Activated T-helper 2 cell treated with anti-CD3 and anti-CD28 coated beads, Interferon-gamma antibody, Interleukin-2, Interleukin-4, amounts not matched to agents 10 μg/mL and 5 μg/mL and 100 μg/mL, durations not matched to agents 14 hours and 24 hours and 36 hours (primary cell): Measurements from ENCODE around the gene CIB1. TPM values are rescaled to one million over a fixed set of nuclear protein-coding genes. Genes with fewer than 3 reads are reported as not detected.
"Not testable (repeated sequence)": the region's sequence is repeated elsewhere in the genome, so short reads cannot be mapped to it uniquely, and the experiment has no call there.

Experiments used
- DNase-seq: peaks from one replicate; pipeline ENCODE4 v3.0.0; 2021; ENCODE audit warnings: low spot score
- H3K27ac Mint-ChIP-seq: one replicate; pipeline ENCODE4 v1.8.0; 2021; ENCODE audit warnings: mixed read lengths
- H3K27me3 Mint-ChIP-seq: one replicate; pipeline ENCODE4 v1.8.0; 2021; ENCODE audit warnings: low read depth, mixed read lengths
- H3K36me3 Mint-ChIP-seq: one replicate; pipeline ENCODE4 v1.8.0; 2021; ENCODE audit warnings: low read depth, mixed read lengths
- H3K4me1 Mint-ChIP-seq: one replicate; pipeline ENCODE4 v1.8.0; 2021; ENCODE audit warnings: low read depth, mixed read lengths
- H3K4me3 Mint-ChIP-seq: one replicate; pipeline ENCODE4 v1.8.0; 2021; ENCODE audit warnings: low read depth, mild to moderate bottlenecking, moderate library complexity, mixed read lengths
- H3K9me3 Mint-ChIP-seq: one replicate; pipeline ENCODE4 v1.8.0; 2021; ENCODE audit warnings: mixed read lengths
- intact Hi-C: fragments of 100-400 bp; cut with micrococcal nuclease; formaldehyde crosslinking; loops from one replicate; pipeline ENCODE4 v1.15.1; 2023
- total RNA-seq: library from RNA; stranded (reverse); gene quantifications from 2 replicates; pipeline ENCODE4 v1.2.3, GENCODE V29; 2022

CIB1 gene
- total RNA-seq: 159 and 162 TPM in 2 replicates

DNA sequence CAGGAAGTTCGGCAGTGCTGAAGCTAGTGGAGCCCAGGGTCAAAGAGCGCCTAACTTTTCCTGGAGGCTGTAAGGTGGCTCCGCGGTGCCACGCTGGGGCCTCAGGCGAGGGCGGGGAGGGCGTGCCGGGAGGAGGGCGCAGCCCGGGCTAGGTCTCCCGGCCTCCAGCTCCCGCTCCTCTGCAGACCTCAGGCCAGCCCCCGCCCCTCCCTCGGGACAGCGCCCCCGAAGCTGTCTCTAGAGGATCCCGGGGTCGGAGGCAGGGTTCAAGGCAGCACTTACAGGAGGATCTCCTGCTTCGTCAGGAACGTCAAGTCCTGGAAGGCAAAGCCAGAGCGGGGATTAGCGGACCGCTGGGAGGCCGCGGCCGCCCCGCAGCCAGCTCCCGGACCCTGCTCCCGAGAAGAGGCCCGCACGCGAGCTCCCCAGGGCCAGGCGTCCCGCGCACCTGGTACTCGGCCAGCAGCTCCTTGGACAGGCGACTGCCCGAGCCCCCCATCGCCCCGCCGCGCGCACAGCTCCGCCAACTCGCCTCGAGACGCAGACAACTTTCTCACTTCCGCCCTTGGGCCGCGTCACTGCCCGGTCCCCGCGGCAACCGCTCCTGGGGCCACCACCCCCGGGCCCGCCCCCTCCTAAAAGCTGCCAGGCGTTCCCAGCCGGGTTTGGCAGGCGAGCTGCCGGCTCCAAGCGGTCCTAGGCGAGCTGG lies at the start of gene CIB1:
Gene CIB1, minus strand, starts transcription at position 555 of the 709 bp plus-strand sequence. Its CDS starts 56 bp downstream, at position 499.
- peak within 1 kb of the TSS; percentile 86 for H3K27ac Mint-ChIP-seq
- H3K4me1 Mint-ChIP-seq: peaks cover 35% of the 10 kb centered on the region
- intact Hi-C loops: loop anchor here (1.0 to 10.0 kb wide), 6 partner anchors 32 to 701 kb away; partner anchors contain the start of genes HDDC3, NGRN, SEMA4B and UNC45A
- H3K4me3 Mint-ChIP-seq: peak within 1 kb of the TSS; percentile 92
- peaks cover 57% of the 10 kb centered on the region for H3K36me3 Mint-ChIP-seq
- DNase-seq: peak; percentile 97
- no peaks in the 10 kb centered on the region for H3K9me3 Mint-ChIP-seq
- no peaks in the 10 kb centered on the region for H3K27me3 Mint-ChIP-seq

DNA sequence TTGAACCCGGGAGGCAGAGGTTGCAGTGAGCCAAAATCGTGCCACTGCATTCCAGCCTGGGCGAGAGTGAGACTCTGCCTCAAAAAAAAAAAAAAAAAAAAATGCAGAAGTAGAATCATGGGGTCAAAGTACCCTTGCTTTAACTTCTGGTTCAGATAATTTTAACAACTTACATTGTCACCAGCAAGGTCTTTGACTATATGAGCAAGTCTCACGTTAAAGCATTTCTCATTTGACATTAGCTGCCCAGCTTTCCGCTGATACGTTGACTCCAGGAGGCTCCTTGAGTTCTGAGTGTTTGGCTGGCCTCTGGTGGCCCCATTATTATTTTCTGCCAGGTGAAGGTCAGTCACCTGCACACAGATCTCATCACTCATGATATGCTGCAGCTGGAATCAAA lies 47.9 kb upstream of the CIB1 start:
- H3K36me3 Mint-ChIP-seq, intact Hi-C loops, H3K27ac Mint-ChIP-seq, H3K4me1 Mint-ChIP-seq, DNase-seq, H3K4me3 Mint-ChIP-seq, H3K9me3 Mint-ChIP-seq, H3K27me3 Mint-ChIP-seq: not testable (repeated sequence)

DNA sequence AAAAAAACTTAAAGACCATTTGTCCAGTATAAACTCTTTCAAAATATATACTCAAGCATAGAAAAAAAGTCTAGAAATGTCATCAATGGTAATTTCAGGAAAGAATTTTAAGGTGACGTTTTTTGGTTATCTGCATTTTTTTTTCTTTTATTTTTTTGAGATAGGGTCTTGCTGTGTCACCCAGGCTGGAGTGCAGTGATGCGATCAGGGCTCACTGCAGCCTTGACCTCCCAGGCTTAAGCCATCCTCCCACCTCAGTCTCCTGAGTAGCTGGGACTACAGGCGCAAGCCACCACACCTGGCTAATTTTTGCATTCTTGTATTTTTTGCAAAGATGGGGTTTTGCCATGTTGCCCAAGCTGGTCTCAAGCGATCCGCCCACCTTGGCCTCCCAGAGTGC lies 47.0 kb upstream of the CIB1 start:
- H3K9me3 Mint-ChIP-seq, H3K4me1 Mint-ChIP-seq, H3K36me3 Mint-ChIP-seq, H3K27ac Mint-ChIP-seq, DNase-seq, intact Hi-C loops, H3K4me3 Mint-ChIP-seq, H3K27me3 Mint-ChIP-seq: not testable (repeated sequence)

DNA sequence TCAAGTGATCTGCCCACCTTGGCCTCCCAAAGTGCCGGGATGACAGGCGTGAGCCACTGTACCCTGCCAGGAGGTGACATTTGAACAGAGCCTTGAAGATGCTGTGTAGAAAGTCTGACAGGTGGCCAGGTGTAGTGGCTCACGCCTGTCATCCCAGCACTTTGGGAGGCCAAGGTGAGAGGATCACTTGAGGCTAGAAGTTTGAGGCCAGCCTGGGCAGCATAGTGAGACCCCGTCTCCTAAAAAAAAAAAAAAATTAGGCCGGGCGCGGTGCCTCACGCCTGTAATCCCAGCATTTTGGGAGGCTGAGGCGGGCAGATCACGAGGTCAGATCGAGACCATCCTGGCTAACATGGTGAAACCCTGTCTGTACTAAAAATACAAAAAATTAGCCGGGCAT lies 44.7 kb upstream of the CIB1 start:
- H3K27ac Mint-ChIP-seq, DNase-seq, H3K27me3 Mint-ChIP-seq, intact Hi-C loops, H3K4me3 Mint-ChIP-seq, H3K4me1 Mint-ChIP-seq, H3K9me3 Mint-ChIP-seq: not testable (repeated sequence)
- H3K36me3 Mint-ChIP-seq: peaks cover 13% of the 10 kb centered on the region

DNA sequence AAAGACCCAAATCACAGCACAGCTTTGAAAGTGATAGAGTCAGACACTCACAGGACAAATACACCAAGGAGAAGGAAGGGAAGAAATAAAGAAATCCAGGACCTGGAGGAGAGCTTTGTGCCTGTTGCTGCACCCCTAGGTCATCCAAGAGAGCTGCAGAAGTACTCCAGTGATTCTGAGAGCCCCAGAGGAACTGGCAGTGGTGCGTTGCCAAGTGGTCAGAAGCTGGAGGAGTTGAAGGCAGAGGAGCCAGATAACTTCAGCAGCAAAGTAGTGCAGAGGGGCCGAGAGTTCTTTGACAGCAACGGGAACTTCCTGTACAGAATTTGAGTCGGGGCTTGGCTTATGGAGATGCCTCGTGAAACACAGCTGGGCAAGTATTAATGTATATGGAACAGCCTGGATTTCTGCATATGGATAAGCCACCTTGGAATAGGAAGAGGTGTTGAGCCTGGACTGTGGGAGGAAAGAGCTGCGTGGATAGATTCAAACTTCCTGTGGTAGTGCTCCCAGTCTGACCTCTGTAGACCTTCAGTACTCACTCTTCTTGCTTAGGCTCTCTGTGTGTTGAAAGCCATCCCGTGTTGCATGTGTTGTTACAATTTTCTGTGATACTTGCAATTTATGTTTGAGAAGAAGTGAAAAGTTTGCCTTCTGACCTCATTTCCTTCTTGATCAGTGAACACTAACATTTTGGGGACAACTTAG lies 37.9 kb upstream of the CIB1 start:
- peaks cover 39% of the 10 kb centered on the region for H3K4me1 Mint-ChIP-seq
- no peaks in the 10 kb centered on the region for H3K9me3 Mint-ChIP-seq
- no peak overlapping the region for H3K27ac Mint-ChIP-seq
- no peak overlapping the region for H3K4me3 Mint-ChIP-seq
- H3K36me3 Mint-ChIP-seq: peaks cover 69% of the 10 kb centered on the region
- intact Hi-C loops: no loop called here
- no peaks in the 10 kb centered on the region for H3K27me3 Mint-ChIP-seq
- no peak for DNase-seq

DNA sequence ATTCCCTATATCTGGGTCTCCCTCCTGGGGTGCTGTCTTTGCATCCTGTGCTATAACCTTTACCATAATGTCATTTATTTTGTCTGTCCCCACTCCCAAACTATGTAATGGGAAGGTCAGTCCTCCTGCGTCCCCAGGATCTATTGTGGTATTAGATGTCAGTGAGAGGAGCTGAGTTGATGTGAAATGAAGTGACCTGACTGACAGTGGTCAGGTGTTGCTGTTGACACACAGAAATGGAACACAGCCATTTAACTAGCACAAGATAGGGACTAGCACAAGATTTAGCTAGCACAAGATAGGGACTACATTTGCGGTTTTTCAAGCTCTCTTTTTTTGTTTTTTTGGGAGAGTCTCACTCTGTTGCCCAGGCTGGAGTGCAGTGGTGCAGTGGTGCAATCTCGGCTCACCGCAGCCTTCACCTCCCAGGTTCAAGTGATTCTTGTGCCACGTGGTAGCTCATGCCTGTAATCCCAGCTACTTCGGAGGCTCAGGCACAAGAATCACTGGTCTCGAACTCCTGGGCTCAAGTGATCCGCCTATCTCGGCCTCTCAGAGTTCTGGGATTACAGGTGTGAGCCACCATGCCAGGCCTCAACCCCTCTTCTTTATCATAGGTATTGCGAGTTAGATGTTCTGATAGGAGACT lies 36.9 kb upstream of the CIB1 start:
- no peak overlapping the region for H3K4me3 Mint-ChIP-seq
- H3K36me3 Mint-ChIP-seq: peaks cover 74% of the 10 kb centered on the region
- peak overlapping the region; percentile 3 for H3K27ac Mint-ChIP-seq
- DNase-seq: no peak
- intact Hi-C loops: no loop called here
- no peaks in the 10 kb centered on the region for H3K27me3 Mint-ChIP-seq
- H3K9me3 Mint-ChIP-seq: no peaks in the 10 kb centered on the region
- peaks cover 41% of the 10 kb centered on the region for H3K4me1 Mint-ChIP-seq

DNA sequence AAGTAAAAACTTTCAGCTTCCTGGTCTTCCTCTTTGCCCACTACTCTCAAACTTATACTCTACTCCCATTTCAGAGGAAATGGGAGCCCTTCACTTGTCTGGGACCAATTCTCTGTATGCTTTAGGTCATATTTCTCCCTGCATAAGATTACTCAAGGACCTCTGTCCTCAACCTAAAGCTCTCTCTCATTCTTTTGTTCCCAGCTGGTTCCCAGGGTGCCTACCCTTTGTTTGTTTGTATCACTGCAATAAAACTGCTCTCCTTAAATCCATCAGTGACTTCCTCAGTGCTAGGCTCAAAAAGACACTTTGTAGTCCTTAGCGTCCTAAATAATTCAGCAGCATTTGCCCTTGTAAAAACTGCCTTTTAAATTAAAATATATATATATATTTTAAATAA lies 34.7 kb upstream of the CIB1 start:
- intact Hi-C loops: no loop called here
- no peak for DNase-seq
- Mint-ChIP-seq H3K36me3 (peaks cover 67% of the 10 kb centered on the region), H3K4me1 (peaks cover 51% of the 10 kb centered on the region), H3K27me3 (no peaks in the 10 kb centered on the region), H3K9me3 (no peaks in the 10 kb centered on the region), H3K27ac (peak overlapping the region; percentile 5), H3K4me3 (peak overlapping the region; percentile 68)

DNA sequence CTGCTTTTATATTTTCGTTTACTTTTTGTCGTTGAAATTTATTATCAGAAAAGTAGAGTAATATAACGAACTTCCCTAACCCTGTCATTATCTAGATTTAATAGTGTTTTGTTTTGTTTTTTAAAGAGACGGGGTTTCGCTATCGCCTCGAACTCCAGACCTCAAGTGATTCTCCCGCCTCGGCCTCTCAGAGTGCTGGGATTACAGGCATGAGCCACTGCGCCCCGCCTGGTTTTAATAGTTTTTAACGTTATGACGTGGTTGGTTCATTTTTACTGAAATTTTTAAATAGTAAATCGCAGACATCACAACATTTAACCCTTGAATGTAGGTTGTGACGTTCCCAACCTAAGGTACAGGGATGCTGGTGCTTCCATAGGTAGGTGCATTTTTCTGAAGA lies 32.7 kb upstream of the CIB1 start:
- peak overlapping the region; percentile 97 for H3K4me3 Mint-ChIP-seq
- peaks cover 45% of the 10 kb centered on the region for H3K4me1 Mint-ChIP-seq
- no peak for DNase-seq
- H3K27me3 Mint-ChIP-seq: no peaks in the 10 kb centered on the region
- no peaks in the 10 kb centered on the region for H3K9me3 Mint-ChIP-seq
- H3K27ac Mint-ChIP-seq: peak overlapping the region; percentile 96
- intact Hi-C loops: no loop called here
- H3K36me3 Mint-ChIP-seq: peaks cover 48% of the 10 kb centered on the region

DNA sequence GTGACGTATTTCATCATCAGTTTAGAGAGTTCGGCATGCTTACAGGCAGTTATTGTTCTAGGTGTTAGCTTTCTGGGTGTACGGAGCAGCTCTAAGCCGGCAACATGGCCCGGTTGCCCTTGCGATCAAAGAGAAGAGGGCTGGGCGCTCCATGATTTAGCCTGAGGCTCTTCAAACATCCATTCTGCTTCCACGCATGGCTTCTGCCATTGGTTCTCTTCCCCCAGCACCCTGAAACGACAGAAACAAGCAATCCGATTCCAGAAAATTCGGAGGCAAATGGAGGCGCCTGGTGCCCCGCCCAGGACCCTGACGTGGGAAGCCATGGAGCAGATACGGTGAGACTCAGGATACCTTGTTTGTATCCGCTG lies 32.3 kb upstream of the CIB1 start:
- Mint-ChIP-seq H3K9me3 (no peaks in the 10 kb centered on the region), H3K36me3 (peaks cover 44% of the 10 kb centered on the region), H3K4me1 (peaks cover 41% of the 10 kb centered on the region), H3K27ac (peak overlapping the region; percentile 96), H3K27me3 (no peaks in the 10 kb centered on the region), H3K4me3 (peak overlapping the region; percentile 97)
- DNase-seq: peak; percentile 51
- intact Hi-C loops: no loop called here

DNA sequence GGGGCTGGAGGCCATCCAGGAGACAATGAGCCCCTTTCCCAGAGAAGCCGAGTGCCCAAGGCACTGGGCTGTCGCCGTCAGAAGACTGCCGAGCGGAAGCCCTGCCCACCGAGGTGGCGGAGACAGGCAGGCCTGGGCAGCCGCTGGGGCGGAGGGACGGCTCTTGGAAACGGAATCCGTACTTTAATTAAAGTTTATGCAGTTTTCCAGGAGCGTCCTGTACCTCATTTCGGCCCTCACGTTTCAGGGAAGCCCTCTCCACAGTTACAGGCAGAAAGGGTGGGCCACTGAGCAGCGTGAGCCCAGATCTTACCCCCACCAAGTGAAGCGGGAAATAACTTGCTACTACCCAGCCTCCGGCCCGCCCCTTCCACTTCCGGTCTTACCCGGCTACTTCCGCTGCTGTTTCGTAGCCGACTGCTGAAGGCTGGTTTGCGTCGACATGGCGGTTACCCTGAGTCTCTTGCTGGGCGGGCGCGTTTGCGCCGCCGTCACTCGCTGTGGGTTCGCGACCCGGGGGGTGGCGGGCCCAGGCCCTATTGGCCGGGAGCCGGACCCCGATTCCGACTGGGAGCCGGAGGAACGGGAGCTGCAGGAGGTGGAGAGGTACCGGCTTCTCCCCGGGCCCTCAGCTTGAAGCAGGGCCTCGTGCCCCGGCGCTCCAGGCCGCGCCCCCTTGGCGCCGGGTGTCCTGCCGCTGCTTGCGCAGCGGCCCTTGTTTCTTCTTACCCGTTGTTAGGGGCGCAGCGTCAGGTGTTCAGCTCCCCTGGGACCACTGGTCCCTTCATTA lies 31.7 kb upstream of the CIB1 start, which contains the start of gene NGRN:
Gene NGRN, plus strand, starts transcription at position 402 of the 790 bp plus-strand sequence. Its CDS starts 41 bp downstream, at position 443.
- no peaks in the 10 kb centered on the region for H3K27me3 Mint-ChIP-seq
- peak within 1 kb of the TSS; percentile 97 for H3K4me3 Mint-ChIP-seq
- no peaks in the 10 kb centered on the region for H3K9me3 Mint-ChIP-seq
- H3K36me3 Mint-ChIP-seq: peaks cover 40% of the 10 kb centered on the region
- intact Hi-C loops: loop anchor here (1.0 kb wide), 2 partner anchors 16 to 31 kb away; partner anchors contain the start of genes GDPGP1 and TTLL13
- H3K27ac Mint-ChIP-seq: peak within 1 kb of the TSS; percentile 96
- peaks cover 36% of the 10 kb centered on the region for H3K4me1 Mint-ChIP-seq
- peak; percentile 91 for DNase-seq

DNA sequence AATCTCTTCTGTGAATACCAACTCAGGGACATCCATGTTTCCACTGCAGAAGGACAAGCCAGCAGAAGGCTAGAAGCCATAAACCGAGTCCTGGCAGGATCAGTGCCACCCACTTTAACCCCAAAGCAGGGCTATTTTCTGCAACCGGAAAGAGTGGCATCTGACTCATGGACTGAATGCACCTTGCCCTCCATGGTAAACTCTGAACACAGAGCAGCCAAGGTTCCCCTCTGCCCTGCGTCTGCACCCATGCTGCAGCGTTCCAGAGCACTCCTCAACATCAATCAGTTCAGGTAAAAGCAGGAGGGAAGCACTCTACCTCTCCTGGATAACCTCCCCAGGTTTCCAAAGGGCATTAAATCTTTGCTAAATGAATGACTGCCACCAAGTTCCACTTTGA lies 30.9 kb upstream of the CIB1 start:
- Mint-ChIP-seq H3K4me3 (peak overlapping the region; percentile 97), H3K4me1 (peaks cover 33% of the 10 kb centered on the region), H3K9me3 (no peaks in the 10 kb centered on the region), H3K27me3 (no peaks in the 10 kb centered on the region), H3K36me3 (peaks cover 32% of the 10 kb centered on the region), H3K27ac (peak overlapping the region; percentile 96)
- intact Hi-C loops: loop anchor here (1.0 kb wide), 2 partner anchors 15 to 30 kb away; partner anchors contain the start of genes GDPGP1 and TTLL13
- no peak for DNase-seq

DNA sequence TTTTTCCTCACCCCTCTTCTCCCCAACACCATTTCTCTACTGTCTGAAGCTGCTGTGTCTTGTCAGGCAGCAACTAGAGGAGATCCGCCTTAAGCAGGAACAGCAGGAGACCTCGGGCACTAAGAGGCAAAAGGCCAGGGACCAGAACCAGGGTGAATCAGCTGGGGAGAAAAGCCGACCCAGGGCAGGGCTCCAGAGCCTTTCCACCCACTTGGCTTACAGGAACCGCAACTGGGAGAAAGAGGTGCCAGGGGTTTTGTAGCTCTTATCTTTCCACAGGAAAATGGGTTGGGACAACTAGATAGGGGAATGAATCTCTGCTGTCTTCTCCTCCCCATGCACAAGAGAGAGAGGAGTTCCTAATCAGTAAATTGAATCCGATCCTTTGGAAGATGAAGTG lies 28.7 kb upstream of the CIB1 start:
- Mint-ChIP-seq H3K4me3 (no peak overlapping the region), H3K27me3 (no peaks in the 10 kb centered on the region), H3K27ac (no peak overlapping the region), H3K36me3 (peaks cover 16% of the 10 kb centered on the region), H3K9me3 (no peaks in the 10 kb centered on the region), H3K4me1 (peaks cover 31% of the 10 kb centered on the region)
- intact Hi-C loops: no loop called here
- no peak for DNase-seq
